IMR-90 (cell line): Measurements from ENCODE around the gene AMIGO2. TPM values are rescaled to one million over a fixed set of nuclear protein-coding genes. Genes with fewer than 3 reads are reported as not detected.

Experiments used
- ATAC-seq: fragments of 200-7000 bp; cut with Tn5 transposase; 2 replicates; pipeline ENCODE4 v1.9.1; 2020; ENCODE audit warnings: low read depth, mild to moderate bottlenecking, moderate library complexity
- BruUV-seq: library from RNA; stranded (reverse); fragments of 400-500 nt; replicated peaks from 2 replicates; lab custom pipeline; 2021; lab: Mats Ljungman, UMichigan
- CTCF ChIA-PET: fragments of 300-600 bp; formaldehyde crosslinking; extraction: SDS; loops from one replicate; lab custom pipeline; 2021; ENCODE audit warnings: antibody characterized with exemption; lab: Yijun Ruan, JAX
- POLR2A ChIA-PET: fragments of 300-600 bp; sonication (Branson Sonifier 250); formaldehyde crosslinking; loops from one replicate; lab custom pipeline; 2022; ENCODE audit warnings: antibody characterized with exemption; ENCODE audit not compliant: unreplicated experiment; lab: Charles Lee
- DNase-seq: peaks from one replicate; pipeline ENCODE4 v3.0.0; 2013
- H2AFZ ChIP-seq: replicated peaks from 2 replicates; pipeline ENCODE3; 2013; ENCODE audit warnings: low read length, mild to moderate bottlenecking; ENCODE audit not compliant: poor library complexity
- H2AK5ac ChIP-seq: 2 replicates; pipeline ENCODE4 v1.6.1; 2013; ENCODE audit warnings: low read depth, low read length, inconsistent platforms
- H2AK9ac ChIP-seq: replicated peaks from 2 replicates; pipeline ENCODE3; 2013; ENCODE audit warnings: mild to moderate bottlenecking, low read depth, low read length, moderate library complexity; ENCODE audit not compliant: poor library complexity
- H2BK120ac ChIP-seq: 2 replicates; pipeline ENCODE4 v1.6.1; 2013; ENCODE audit warnings: low read depth, low read length, inconsistent platforms
- H2BK15ac ChIP-seq: 3 replicates; pipeline ENCODE4 v1.6.1; 2013; ENCODE audit warnings: low read depth, low read length, inconsistent platforms
- H2BK20ac ChIP-seq: 2 replicates; pipeline ENCODE4 v1.6.1; 2013; ENCODE audit warnings: low read depth, mild to moderate bottlenecking, inconsistent platforms, low read length, moderate library complexity
- H2BK5ac ChIP-seq: 2 replicates; pipeline ENCODE4 v1.6.1; 2013; ENCODE audit warnings: mild to moderate bottlenecking, low read depth, low read length, inconsistent platforms; ENCODE audit not compliant: poor library complexity, severe bottlenecking
- H3K14ac ChIP-seq: replicated peaks from 2 replicates; pipeline ENCODE4 v1.6.1; 2013; ENCODE audit warnings: low read depth, low read length, inconsistent platforms
- H3K18ac ChIP-seq: 2 replicates; pipeline ENCODE4 v1.6.1; 2013; ENCODE audit warnings: low read depth, low read length, control low read depth
- H3K23ac ChIP-seq: 2 replicates; pipeline ENCODE4 v1.6.1; 2013; ENCODE audit warnings: low read depth, low read length, inconsistent platforms
- H3K27ac ChIP-seq: 2 replicates; pipeline ENCODE4 v1.5.1; 2013; ENCODE audit warnings: mild to moderate bottlenecking, control low read depth, low read length; ENCODE audit not compliant: insufficient read depth
- H3K27me3 ChIP-seq: 2 replicates; pipeline ENCODE4 v1.6.1; 2013; ENCODE audit warnings: low read length; ENCODE audit not compliant: control insufficient read depth, insufficient read depth
- H3K36me3 ChIP-seq: 2 replicates; pipeline ENCODE4 v1.6.1; 2013; ENCODE audit warnings: low read length, mixed read lengths; ENCODE audit not compliant: control insufficient read depth, insufficient read depth
- H3K4ac ChIP-seq: 2 replicates; pipeline ENCODE4 v1.6.1; 2013; ENCODE audit warnings: low read depth, low read length, inconsistent platforms
- H3K4me1 ChIP-seq: 2 replicates; pipeline ENCODE4 v1.6.1; 2013; ENCODE audit warnings: low read length, mixed read lengths; ENCODE audit not compliant: control insufficient read depth, insufficient read depth
- H3K4me2 ChIP-seq: 2 replicates; pipeline ENCODE4 v1.6.1; 2013; ENCODE audit warnings: low read depth, mild to moderate bottlenecking, control low read depth, low read length, moderate library complexity
- H3K4me3 ChIP-seq: 2 replicates; pipeline ENCODE4 v1.5.1; 2013; ENCODE audit warnings: low read depth, mild to moderate bottlenecking, control low read depth, low read length, moderate library complexity; ENCODE audit not compliant: insufficient read depth
- H3K56ac ChIP-seq: 2 replicates; pipeline ENCODE4 v1.6.1; 2013; ENCODE audit warnings: low read length, inconsistent platforms; ENCODE audit not compliant: insufficient read depth; ENCODE audit errors: extremely low read depth
- H3K79me1 ChIP-seq, 2 experiments: 2 replicates each; pipeline ENCODE4 v1.6.1; 2013; ENCODE audit warnings: low read length in 2 of 2, inconsistent platforms in 1 of 2, low read depth in 1 of 2
- H3K9ac ChIP-seq: 2 replicates; pipeline ENCODE4 v1.6.1; 2013; ENCODE audit warnings: low read depth, low read length, control low read depth
- H3K9me1 ChIP-seq: 2 replicates; pipeline ENCODE4 v1.6.1; 2013; ENCODE audit warnings: low read length, inconsistent platforms; ENCODE audit not compliant: insufficient read depth
- H3K9me3 ChIP-seq: 2 replicates; pipeline ENCODE4 v1.6.1; 2013; ENCODE audit warnings: low read length; ENCODE audit not compliant: control insufficient read depth, insufficient read depth
- H4K20me1 ChIP-seq: 2 replicates; pipeline ENCODE4 v1.6.1; 2013; ENCODE audit warnings: low read length, inconsistent platforms; ENCODE audit not compliant: insufficient read depth
- H4K5ac ChIP-seq: 2 replicates; pipeline ENCODE4 v1.6.1; 2013; ENCODE audit warnings: mild to moderate bottlenecking, low read depth, low read length, control low read depth
- H4K8ac ChIP-seq, 2 experiments: 2 replicates each; pipeline ENCODE4 v1.6.1; 2013; ENCODE audit warnings: low read depth in 2 of 2, low read length in 2 of 2, control low read depth in 1 of 2, inconsistent platforms in 1 of 2
- H4K91ac ChIP-seq: 2 replicates; pipeline ENCODE4 v1.6.1; 2013; ENCODE audit warnings: low read depth, low read length, inconsistent platforms; ENCODE audit not compliant: insufficient read depth
- BHLHE40 ChIP-seq: fragments of 150-350 bp; IDR thresholded peaks from 2 replicates; pipeline ENCODE4 v1.6.1; 2016; ENCODE audit warnings: mild to moderate bottlenecking, low read depth, low read length
- CEBPB ChIP-seq: IDR thresholded peaks from 2 replicates; pipeline ENCODE4 v1.6.1; 2012; ENCODE audit warnings: low read depth, low read length, improper control_type of control experiment
- CHD1 ChIP-seq: IDR thresholded peaks from 2 replicates; pipeline ENCODE4 v1.6.1; 2012; ENCODE audit warnings: low read depth, low read length, improper control_type of control experiment
- MAFK ChIP-seq: IDR thresholded peaks from 2 replicates; pipeline ENCODE4 v1.6.1; 2012; ENCODE audit warnings: low read depth, low read length, improper control_type of control experiment
- MAZ ChIP-seq: IDR thresholded peaks from 2 replicates; pipeline ENCODE4 v1.6.1; 2012; ENCODE audit warnings: low read depth, mild to moderate bottlenecking, low read length, improper control_type of control experiment, moderate library complexity, borderline replicate concordance
- RAD21 ChIP-seq: IDR thresholded peaks from 2 replicates; pipeline ENCODE4 v1.6.1; 2012; ENCODE audit warnings: low read length, improper control_type of control experiment
- RCOR1 ChIP-seq: IDR thresholded peaks from 2 replicates; pipeline ENCODE4 v1.6.1; 2012; ENCODE audit warnings: mild to moderate bottlenecking, low read length, improper control_type of control experiment; ENCODE audit not compliant: insufficient replicate concordance
- WGBS, 2 experiments: methylation state at CpG; one replicate each; pipeline versions ENCODE4 v1.1.5 to v1.1.7; 2013; ENCODE audit warnings: missing lambda C conversion rate in 2 of 2; ENCODE audit not compliant: insufficient read length in 1 of 2; ENCODE audit errors: extremely low coverage in 2 of 2; 5-methylcytosine and 5-hydroxymethylcytosine counted together
- dilution Hi-C: fragments of 300-500 bp; cut with HindIII; formaldehyde crosslinking; loops from one replicate; pipeline ENCODE4 v1.14.3; 2018; ENCODE audit warnings: low sequenced_read_pairs; ENCODE audit not compliant: unreplicated experiment
- in situ Hi-C: fragments of 300-500 bp; cut with MboI; formaldehyde crosslinking; loops from 3 replicates; pipeline ENCODE4 v1.14.3; 2019; ENCODE audit warnings: low sequenced_read_pairs, inconsistent platforms, mixed read lengths
- intact Hi-C: fragments of 100-400 bp; cut with micrococcal nuclease; formaldehyde crosslinking; loops from 2 replicates; pipeline ENCODE4 v1.10.0; 2022
- polyA plus RNA-seq, 3 experiments: library from polyadenylated mRNA; depleted of rRNA; stranded (reverse); fragments of >200 nt; gene quantifications; 2 replicates each; pipeline ENCODE4 v1.2.3, GENCODE V29; 2012; ENCODE audit warnings: low replicate concordance in 1 of 3
- total RNA-seq: library from RNA; depleted of rRNA; stranded (reverse); fragments of >200 nt; gene quantifications from 2 replicates; pipeline ENCODE4 v1.2.3, GENCODE V29; 2012

Gene AMIGO2
- total and polyA plus RNA-seq, 2 of the 4 experiments (the other 2 are of a cell fraction), result 20.1 to 32.6 TPM

DNA sequence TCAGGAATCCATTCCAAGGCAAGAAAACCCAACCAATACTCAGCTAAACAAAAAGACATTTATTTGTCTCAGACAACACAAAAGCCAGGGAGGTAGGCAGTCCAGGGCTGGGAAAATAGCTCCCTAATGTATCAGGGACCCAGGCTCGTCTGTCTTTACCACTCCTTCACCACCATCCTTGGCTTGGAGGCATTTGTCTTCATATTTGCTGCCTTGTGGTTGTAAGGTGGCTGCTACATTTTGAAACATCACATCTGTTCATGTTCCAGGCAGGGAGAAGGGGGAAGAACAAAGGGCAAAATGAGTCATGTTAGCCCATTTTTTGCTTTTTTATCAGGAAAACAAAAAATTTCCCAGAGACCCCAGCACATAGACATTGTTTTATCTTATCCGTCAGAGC is 45.1 kb downstream of the AMIGO2 start (continued):
- TF ChIP-seq BHLHE40, result no peak

GRCh38 chr12:47033789-47034555 is 45.8 kb downstream of the AMIGO2 start:
- in situ Hi-C loops, result loop anchor here (5.0 to 10.0 kb wide), 3 partner anchors 273 to 651 kb away; no protein-coding TSS in a partner anchor
- POLR2A ChIA-PET, result no interaction called here

More at GRCh38 chr12:47033789-47034555, 45.8 kb downstream of the AMIGO2 start:
- Histone ChIP-seq H3K18ac (peak overlapping the region; percentile 43; the same call in 1 of the 2 replicates), H3K4ac (peak overlapping the region; percentile 12; the same call in 1 of the 2 replicates), H2AFZ (no peak overlapping the region), H2AK5ac (no peak overlapping the region), H4K91ac (no peak overlapping the region; the same call in 1 of the 2 replicates), H3K27ac (no peak overlapping the region), H3K14ac (peak overlapping the region; percentile 15), H3K27me3 (no peaks in the 10 kb centered on the region), H3K4me3 (no peak overlapping the region), H3K79me1 (no peaks in the 10 kb centered on the region), H2AK9ac (no peak overlapping the region), H4K8ac (peak overlapping the region in 1 of 2 experiments; percentile 10; a peak in 1 of 4 replicates), H3K4me2 (no peak overlapping the region), H3K9me3 (no peaks in the 10 kb centered on the region), H4K5ac (peak overlapping the region; percentile 63; the same call in 1 of the 2 replicates), H3K4me1 (peaks cover 6% of the 10 kb centered on the region), H2BK120ac (peak overlapping the region; percentile 5; the same call in 1 of the 2 replicates), H2BK5ac (no peak overlapping the region), H4K20me1 (no peaks in the 10 kb centered on the region), H2BK20ac (0 out of 2 replicates have a peak overlapping the region, but pooled peaks have one; percentile 18), H2BK15ac (no peak overlapping the region), H3K23ac (no peak overlapping the region; the same call in 1 of the 2 replicates), H3K36me3 (no peaks in the 10 kb centered on the region), H3K56ac (no peak overlapping the region), H3K9me1 (peaks cover 5% of the 10 kb centered on the region; the same call in 1 of the 2 replicates), H3K9ac (no peak overlapping the region)
- ATAC-seq (no peak), DNase-seq (no peak)
- no peak for TF ChIP-seq CHD1
- peak; percentile 31; the same call in 1 of the 2 replicates for TF ChIP-seq MAFK
- TF ChIP-seq MAZ, result no peak
- TF ChIP-seq RCOR1, result no peak
- TF ChIP-seq CEBPB, result no peak
- no peak for TF ChIP-seq RAD21
- intact Hi-C loops (loop anchor here (2.0 to 10.0 kb wide), 4 partner anchors 43 to 741 kb away; partner anchors contain the start of genes AMIGO2, PCED1B and SLC48A1), dilution Hi-C loops (no loop called here)
- CTCF ChIA-PET, result interaction anchor here (0.6 to 1.7 kb wide), 4 partner anchors 9 to 652 kb away, joined by 3 to 4 read pairs (median 3); no protein-coding TSS in a partner anchor
- no CpG with 5 or more reads among the region's 5 CpGs for WGBS, 2 experiments
- no TSS peak for BruUV-seq
